GM19438 (cell line): ENCODE results near the gene MYO9B.

Experiments used
- ATAC-seq: cut with Tn5 transposase; IDR thresholded peaks from one replicate; pipeline ENCODE4 v1.9.1; 2021; ENCODE audit warnings: low read depth; ENCODE audit not compliant: unreplicated experiment

MYO9B gene

GRCh38 chr19:17206736-17207581, 131.4 kb downstream of the MYO9B start:
- ATAC-seq: no peak

DNA sequence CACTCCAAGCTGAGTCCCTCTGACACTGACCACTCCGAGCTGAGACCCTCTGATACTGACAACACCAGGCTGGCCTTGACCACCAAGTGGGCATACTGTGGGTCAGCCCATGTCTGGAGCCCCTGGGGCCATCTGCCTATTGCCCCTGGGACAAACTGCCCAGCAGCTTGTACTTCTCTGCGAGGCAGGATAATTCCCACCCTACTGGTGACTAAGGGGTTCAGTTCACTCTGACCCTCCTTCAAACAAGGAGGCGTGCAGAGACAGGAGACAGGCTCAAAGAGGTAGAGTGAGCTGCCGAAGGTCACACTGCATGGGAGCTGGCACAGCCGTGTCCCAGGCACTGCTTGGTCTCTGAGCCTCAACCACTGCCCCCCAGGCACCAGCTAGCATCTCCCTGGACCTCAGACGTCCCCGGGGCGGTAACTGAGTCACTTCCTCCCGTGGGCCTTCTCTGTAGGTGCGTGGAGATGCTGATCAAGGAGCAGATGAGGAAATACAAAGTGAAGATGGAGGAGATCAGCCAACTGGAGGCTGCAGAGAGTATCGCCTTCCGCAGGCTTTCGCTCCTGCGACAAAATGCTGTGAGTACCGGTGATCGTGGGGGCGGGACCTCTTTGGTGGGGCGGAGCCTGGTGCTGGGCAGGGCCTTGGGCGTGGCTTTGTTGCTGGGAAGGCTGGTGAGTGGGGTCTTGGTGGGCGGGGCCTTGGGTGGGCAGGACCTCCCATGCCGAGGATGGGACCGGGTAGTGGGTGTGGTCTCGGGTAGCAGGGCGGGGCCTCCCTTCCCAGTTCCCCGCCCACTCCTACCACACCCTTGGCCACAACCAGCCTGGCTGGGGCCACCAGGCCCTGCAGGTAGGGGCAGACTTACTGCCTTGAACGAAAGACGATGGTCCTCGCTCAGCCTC, 133.8 kb downstream of the MYO9B start:
- ATAC-seq: no peak

DNA sequence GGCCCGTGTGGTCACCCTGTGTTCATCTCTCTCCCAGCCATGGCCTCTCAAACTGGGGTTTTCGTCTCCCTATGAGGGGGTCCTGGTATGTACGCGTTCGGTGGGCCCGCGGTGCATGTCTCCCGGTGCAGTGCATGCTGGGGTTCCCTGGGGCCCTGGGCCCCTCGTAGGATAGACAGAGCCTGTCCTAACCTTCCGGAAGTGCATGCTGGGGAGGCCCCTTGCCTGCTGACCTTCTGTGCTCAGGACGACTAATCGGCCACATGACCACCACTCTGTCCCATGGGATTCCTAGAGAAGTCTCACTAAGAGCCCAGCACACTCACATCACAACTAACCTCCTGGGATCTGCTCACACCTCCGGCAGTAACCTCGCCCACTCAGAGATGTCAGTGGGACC, 134.7 kb downstream of the MYO9B start:
- no peak for ATAC-seq

GRCh38 chr19:17211547-17212446, 136.2 kb downstream of the MYO9B start:
- no peak for ATAC-seq

GRCh38 chr19:17213334-17213733, 137.8 kb downstream of the MYO9B start:
- no peak for ATAC-seq

DNA sequence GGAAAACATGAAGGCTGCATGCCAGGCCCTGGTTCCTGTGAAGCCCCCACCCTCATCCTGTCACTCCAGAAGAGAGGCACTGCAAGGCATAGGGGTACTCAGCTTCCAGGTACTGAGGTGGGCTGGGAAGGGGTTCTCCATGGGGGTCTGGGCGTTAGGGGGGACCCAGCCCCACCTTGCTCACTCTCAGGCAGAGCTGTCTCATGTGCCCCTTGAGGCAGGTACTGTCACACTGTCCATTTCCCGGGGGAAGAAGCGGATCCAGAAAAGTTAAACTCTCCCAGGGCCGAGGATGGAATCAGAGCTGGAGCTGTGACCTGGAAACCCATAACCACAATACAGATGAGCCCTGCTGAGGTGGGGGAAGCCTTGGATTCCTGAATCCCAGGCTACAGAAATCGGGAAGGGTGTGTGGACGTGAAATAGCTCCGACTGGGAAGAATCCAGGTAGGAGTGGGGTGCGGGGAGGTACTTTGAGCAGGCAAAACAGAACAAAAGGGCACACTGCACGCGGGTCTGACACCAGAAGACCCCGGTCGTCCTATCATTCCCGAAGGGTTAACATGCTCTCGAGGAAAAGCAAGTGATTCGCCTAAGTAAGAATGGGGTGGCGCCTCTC, 139.0 kb downstream of the MYO9B start:
- no peak for ATAC-seq

GRCh38 chr19:17215127-17215971, 139.8 kb downstream of the MYO9B start, which contains the start of gene USE1:
TSS of gene USE1 (plus strand) at chr19:17215357. CDS start at chr19:17215406, 49 bp downstream.
- peak; percentile 66 for ATAC-seq

DNA sequence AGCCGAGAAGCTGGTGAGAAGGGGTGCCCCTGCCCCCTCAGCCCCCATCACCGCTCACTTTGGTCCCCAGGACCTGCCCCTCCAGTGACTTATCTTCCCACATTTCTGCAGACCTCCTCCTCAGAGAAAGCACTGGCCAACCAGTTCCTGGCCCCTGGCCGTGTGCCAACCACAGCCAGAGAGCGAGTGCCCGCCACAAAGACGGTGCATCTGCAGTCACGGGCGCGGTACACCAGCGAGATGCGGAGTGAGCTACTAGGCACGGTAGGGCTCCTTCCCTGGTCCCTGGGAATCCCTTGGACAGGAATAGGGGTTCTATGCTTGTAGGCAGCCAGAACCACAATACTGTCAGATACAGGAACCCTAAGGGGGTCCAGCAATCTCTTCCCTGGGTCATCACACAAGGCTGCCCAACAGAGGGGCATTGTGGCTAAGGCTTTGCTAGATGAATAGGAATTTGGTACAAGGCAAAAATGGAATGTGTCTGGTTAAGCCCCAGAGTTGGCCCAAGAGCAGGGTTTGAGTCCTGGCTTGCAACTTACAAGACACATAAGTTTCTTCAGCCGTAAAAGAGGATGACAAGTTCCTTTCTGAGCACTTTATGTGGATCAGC, 140.6 kb downstream of the MYO9B start:
- no peak for ATAC-seq

DNA sequence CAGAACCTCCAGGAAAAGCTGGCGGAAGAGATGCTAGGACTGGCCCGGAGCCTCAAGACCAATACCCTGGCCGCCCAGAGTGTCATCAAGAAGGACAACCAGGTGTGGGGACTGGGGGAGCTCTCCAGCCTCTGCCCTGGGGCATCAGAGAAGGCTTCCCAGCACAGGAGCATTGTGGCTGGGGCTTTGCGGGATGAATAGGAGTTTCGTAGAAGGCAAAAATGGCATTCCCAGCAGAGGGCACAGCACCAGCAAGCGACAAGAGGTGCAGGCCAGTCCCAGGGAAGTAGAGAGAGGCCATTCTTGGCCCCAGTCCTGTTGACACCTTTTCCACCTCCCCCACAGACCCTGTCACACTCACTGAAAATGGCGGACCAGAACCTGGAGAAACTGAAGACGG, 143.7 kb downstream of the MYO9B start:
- no peak for ATAC-seq

DNA sequence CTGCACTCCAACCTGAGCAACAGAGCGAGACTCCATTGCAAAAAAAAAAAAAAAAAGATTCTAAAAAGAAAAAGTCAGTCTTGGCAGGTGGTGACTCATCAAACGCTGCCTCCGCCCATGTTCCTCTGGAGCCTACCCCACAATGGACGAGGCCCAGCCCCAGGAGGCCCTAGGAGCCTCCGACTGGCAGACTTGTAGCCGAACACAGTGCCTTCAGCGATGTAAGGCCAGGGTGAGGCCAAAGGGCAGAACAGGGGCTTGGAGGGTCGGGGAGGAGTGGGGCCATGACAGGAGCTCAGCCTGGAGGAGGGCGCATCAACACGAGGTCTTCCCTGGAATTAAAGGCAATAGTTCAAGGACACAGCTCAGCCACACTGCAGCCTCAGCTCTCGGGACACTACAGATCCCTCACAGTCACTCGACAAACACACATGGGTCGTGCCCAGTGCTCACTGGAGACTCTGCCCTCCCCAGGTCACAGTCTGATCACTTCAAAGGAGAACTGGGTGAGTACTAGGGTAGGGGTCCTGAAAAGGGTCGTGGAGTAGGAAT, 144.7 kb downstream of the MYO9B start:
- ATAC-seq: no peak

DNA sequence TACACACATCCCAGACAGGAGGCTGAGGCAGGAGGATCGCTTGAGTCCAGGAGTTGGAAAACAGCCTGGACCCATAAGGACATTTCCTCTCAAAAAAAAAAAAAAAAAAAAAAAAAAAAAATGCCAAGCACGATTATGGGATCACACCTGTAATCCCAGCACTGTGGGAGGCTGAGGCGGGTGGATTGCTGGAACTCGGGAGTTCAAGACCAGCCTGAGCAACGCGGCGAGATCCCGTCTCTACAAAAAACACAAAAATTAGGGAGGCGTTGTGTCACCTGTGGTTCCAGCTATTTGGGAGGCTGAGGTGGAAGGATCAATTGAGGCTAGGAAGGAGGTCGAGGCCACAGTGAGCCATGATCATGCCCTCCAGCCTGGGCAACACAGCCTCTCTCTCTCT, 149.5 kb downstream of the MYO9B start:
- ATAC-seq: no peak

GRCh38 chr19:17226002-17226933, 150.7 kb downstream of the MYO9B start, which contains the start of gene OCEL1:
TSS of gene OCEL1 (plus strand) at chr19:17226226. CDS start at chr19:17226248, 22 bp downstream.
- ATAC-seq: peak; percentile 93

- ATAC-seq: no peak
These were observed 152.3 kb downstream of the MYO9B start for GRCh38 chr19:17227798-17228367.

- no peak for ATAC-seq
These were observed 154.3 kb downstream of the MYO9B start for GRCh38 chr19:17229890-17230289.

- ATAC-seq: no peak
These were observed 156.7 kb downstream of the MYO9B start for GRCh38 chr19:17232258-17232657.

DNA sequence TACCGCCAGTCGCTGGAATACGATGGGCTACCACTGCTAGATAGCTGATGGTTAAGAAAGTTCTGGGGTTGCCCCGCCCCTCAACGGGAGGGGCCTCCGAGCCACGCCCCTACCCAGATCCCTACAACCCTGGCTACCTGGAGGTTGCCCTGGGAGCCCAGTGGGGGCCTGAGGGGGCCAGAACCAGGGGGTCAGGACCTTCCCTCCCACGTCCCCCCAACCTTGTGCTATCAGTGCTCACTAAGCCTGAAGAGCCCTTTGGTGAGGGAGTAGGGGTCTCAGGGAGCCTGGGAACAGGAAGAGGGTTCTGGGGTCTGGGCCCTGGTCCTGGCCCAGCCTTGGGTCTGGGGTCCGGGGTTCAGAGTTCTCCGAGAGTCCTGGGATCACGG, 159.3 kb downstream of the MYO9B start:
- ATAC-seq: peak; percentile 64
